Ectodermal cell (in vitro differentiated cells): ENCODE data around the gene ZMYND19.
"Not testable (repeated sequence)": the region's sequence is repeated elsewhere in the genome, so short reads cannot be mapped to it uniquely, and the experiment has no call there.

Experiments
- H3K27ac ChIP-seq: 2 replicates; pipeline ENCODE4 v1.7.0; 2013; ENCODE audit warnings: mild to moderate bottlenecking, low read depth, low read length; ENCODE audit not compliant: insufficient read depth, poor library complexity, severe bottlenecking
- H3K27me3 ChIP-seq: 2 replicates; pipeline ENCODE4 v1.7.0; 2013; ENCODE audit warnings: mild to moderate bottlenecking, low read length; ENCODE audit not compliant: insufficient read depth, control insufficient read depth, poor library complexity, severe bottlenecking
- H3K36me3 ChIP-seq: one replicate; pipeline ENCODE4 v1.7.0; 2013; ENCODE audit warnings: low read length; ENCODE audit not compliant: control insufficient read depth, insufficient read depth
- H3K4me1 ChIP-seq: one replicate; pipeline ENCODE4 v1.7.0; 2013; ENCODE audit warnings: low read length; ENCODE audit not compliant: control insufficient read depth, insufficient read depth
- H3K4me3 ChIP-seq: 2 replicates; pipeline ENCODE4 v1.7.0; 2013; ENCODE audit warnings: low read depth, low read length, control low read depth; ENCODE audit not compliant: insufficient read depth
- H3K9me3 ChIP-seq: 2 replicates; pipeline ENCODE4 v1.7.0; 2013; ENCODE audit warnings: mild to moderate bottlenecking, low read length, moderate library complexity; ENCODE audit not compliant: control insufficient read depth
- WGBS, 2 experiments: methylation state at CpG; one replicate each; pipeline ENCODE4 v1.1.7; 2013; ENCODE audit warnings: missing lambda C conversion rate in 2 of 2; 5-methylcytosine and 5-hydroxymethylcytosine counted together

Gene ZMYND19

GRCh38 chr9:137578518-137579258 is 11.6 kb downstream of the ZMYND19 start, which contains the start of gene DPH7:
TSS of gene DPH7 (minus strand) at chr9:137578925. CDS start at chr9:137578777, 148 bp downstream.
- 4% methylated on average over 82 of the region's 82 CpGs for WGBS, 2 experiments
- peaks cover 9% of the 10 kb centered on the region for H3K4me1 ChIP-seq
- peak within 1 kb of the TSS; percentile 96 for H3K4me3 ChIP-seq
- peaks cover 30% of the 10 kb centered on the region for H3K36me3 ChIP-seq
- H3K27ac ChIP-seq, result peak within 1 kb of the TSS; percentile 74
- no peaks in the 10 kb centered on the region for H3K27me3 ChIP-seq
- H3K9me3 ChIP-seq, result no peaks in the 10 kb centered on the region

- H3K36me3 ChIP-seq, result peaks cover 30% of the 10 kb centered on the region
- H3K4me1 ChIP-seq, result peaks cover 9% of the 10 kb centered on the region
- no peak overlapping the region for H3K4me3 ChIP-seq
- no peak overlapping the region for H3K27ac ChIP-seq
- WGBS, 2 experiments, result 94 to 95% methylated on average over 12 of the region's 12 CpGs
- H3K27me3 ChIP-seq, result no peaks in the 10 kb centered on the region
- H3K9me3 ChIP-seq, result no peaks in the 10 kb centered on the region
Measured at GRCh38 chr9:137575716-137576411, 14.4 kb downstream of the ZMYND19 start.

DNA sequence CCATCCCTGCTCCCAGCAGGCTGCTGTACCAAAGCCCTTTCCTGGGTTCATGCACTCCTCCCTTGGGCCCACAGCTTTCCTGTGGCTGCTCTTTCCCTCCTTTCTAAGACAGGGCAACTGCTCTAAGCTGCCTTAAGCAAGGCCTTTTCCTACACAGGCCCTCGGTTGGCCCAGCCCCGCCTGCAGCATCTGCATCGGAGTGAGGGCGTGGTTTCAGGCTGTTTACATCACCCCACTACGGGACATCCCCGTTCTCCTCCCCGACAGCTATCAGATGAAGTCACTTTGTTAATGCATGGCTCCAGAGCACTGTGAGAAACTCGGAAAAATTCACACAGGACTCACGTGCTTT is 15.0 kb downstream of the ZMYND19 start:
- 93 to 94% methylated on average over 9 of the region's 9 CpGs for WGBS, 2 experiments
- peaks cover 33% of the 10 kb centered on the region for H3K36me3 ChIP-seq
- H3K27ac ChIP-seq, result no peak overlapping the region
- H3K4me3 ChIP-seq, result no peak overlapping the region
- no peaks in the 10 kb centered on the region for H3K27me3 ChIP-seq
- H3K4me1 ChIP-seq, result peaks cover 9% of the 10 kb centered on the region
- no peaks in the 10 kb centered on the region for H3K9me3 ChIP-seq

DNA sequence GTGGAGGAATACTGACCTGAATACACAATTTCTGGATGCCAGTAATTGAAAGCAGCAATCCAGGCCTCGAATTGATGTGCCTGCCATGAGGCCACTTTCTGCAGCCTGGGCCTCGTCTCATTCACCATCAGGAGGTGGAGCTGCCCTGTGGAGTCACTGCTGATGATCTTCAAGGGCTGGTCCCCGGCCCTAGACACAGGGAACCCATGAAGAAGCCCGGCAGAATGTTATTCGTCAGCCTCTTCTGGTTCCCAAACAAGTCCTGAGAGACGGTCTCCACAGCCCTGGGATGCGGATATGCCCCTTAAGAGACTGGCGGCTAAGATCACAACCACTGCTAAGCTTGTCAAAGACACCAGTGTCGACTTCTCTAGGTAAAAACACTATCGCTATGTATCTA is 16.1 kb downstream of the ZMYND19 start:
- WGBS, 2 experiments, result 94 to 95% methylated on average over 10 of the region's 10 CpGs
- H3K9me3 ChIP-seq, result no peaks in the 10 kb centered on the region
- no peak overlapping the region for H3K4me3 ChIP-seq
- H3K4me1 ChIP-seq, result peaks cover 9% of the 10 kb centered on the region
- H3K36me3 ChIP-seq, result peaks cover 33% of the 10 kb centered on the region
- no peak overlapping the region for H3K27ac ChIP-seq
- H3K27me3 ChIP-seq, result no peaks in the 10 kb centered on the region

GRCh38 chr9:137570566-137570965 is 19.7 kb downstream of the ZMYND19 start:
- Histone ChIP-seq H3K4me3 (no peak overlapping the region), H3K9me3 (no peaks in the 10 kb centered on the region), H3K4me1 (no peaks in the 10 kb centered on the region), H3K27ac (no peak overlapping the region), H3K36me3 (peaks cover 33% of the 10 kb centered on the region), H3K27me3 (no peaks in the 10 kb centered on the region)
- 96% methylated on average over 3 of the region's 3 CpGs for WGBS, 2 experiments

DNA sequence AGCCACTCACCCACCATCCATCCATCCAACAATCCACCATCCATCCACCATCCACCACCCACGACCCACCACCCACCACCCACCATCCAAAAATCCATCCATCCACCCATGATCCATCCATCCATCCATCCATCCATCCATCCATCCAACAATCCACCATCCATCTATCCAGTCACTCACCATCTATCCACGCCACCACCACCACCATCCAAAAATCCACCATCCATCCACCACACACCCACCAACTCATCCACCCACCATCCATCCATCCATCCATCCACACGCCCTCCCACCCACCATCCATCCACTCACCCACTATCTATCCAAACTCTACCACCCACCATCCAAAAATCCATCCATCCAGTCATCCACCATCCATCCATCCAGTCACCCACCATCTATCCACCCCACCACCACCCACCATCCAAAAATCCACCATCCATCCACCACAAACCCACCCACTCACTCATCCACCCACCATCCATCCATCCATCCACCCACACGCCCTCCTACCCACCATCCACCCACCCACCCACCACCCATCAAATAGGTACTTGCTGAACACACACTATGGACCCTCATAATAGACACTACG is 20.6 kb downstream of the ZMYND19 start:
- Histone ChIP-seq H3K27ac (no peak overlapping the region), H3K4me3 (no peak overlapping the region), H3K27me3 (no peaks in the 10 kb centered on the region), H3K36me3 (peaks cover 28% of the 10 kb centered on the region), H3K9me3 (no peaks in the 10 kb centered on the region), H3K4me1 (no peaks in the 10 kb centered on the region)
- 88 to 94% methylated on average over 5 of the region's 5 CpGs for WGBS, 2 experiments

GRCh38 chr9:137568445-137568844 is 21.9 kb downstream of the ZMYND19 start:
- WGBS, 2 experiments, result 94% methylated on average over 5 of the region's 5 CpGs
- H3K27me3 ChIP-seq, H3K9me3 ChIP-seq, H3K27ac ChIP-seq, H3K4me1 ChIP-seq, H3K4me3 ChIP-seq: not testable (repeated sequence)
- peaks cover 23% of the 10 kb centered on the region for H3K36me3 ChIP-seq

GRCh38 chr9:137564817-137565411 is 25.4 kb downstream of the ZMYND19 start:
- no peaks in the 10 kb centered on the region for H3K9me3 ChIP-seq
- WGBS, 2 experiments, result 89 to 96% methylated on average over 17 of the region's 18 CpGs
- H3K36me3 ChIP-seq, result peaks cover 12% of the 10 kb centered on the region
- H3K4me1 ChIP-seq, result no peaks in the 10 kb centered on the region
- H3K27me3 ChIP-seq, result no peaks in the 10 kb centered on the region
- H3K4me3 ChIP-seq, result no peak overlapping the region
- H3K27ac ChIP-seq, result no peak overlapping the region

DNA sequence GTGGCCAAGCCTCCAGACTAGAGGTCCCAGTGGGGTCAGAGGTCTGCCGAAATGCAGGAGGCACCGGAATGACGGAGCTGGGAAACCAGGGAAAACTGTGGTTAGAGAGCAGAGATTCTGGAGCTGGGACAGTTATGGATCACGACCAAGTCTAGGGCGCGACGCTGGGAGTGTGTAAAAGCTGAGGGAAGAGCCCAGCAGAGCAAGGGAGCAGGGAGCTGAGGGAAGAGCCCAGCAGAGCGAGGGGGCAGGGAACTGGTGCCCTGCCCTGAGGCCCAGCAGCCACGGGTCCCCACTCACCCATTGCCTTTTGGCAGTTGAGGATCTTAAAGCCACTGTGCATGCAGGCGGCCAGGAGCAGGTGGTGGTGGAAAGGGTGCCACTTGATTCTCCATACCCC is 26.2 kb downstream of the ZMYND19 start:
- WGBS, 2 experiments, result 95 to 96% methylated on average over 10 of the region's 10 CpGs
- no peaks in the 10 kb centered on the region for H3K27me3 ChIP-seq
- no peak overlapping the region for H3K4me3 ChIP-seq
- H3K4me1 ChIP-seq, result no peaks in the 10 kb centered on the region
- no peaks in the 10 kb centered on the region for H3K9me3 ChIP-seq
- peaks cover 17% of the 10 kb centered on the region for H3K36me3 ChIP-seq
- no peak overlapping the region for H3K27ac ChIP-seq

DNA sequence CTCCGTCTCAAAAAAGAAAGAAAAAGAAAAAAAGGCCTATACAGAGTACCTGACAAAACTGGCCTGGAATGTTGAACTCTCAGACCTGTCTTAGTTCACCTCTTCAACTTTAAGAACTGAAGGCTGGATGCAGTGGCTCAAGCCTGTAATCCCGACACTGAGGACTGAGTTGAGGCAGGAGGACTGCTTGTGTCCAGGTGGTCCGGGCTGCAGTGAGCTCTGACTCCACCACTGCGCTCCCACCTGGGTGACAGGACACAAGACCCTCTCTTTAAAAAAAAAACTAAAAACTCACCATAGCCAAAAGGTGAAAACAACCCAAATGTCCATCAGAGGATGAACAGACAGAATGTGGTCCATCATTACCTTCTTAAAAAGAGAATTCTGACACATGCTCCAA is 32.2 kb downstream of the ZMYND19 start:
- Histone ChIP-seq H3K27me3 (no peaks in the 10 kb centered on the region), H3K27ac (no peak overlapping the region), H3K9me3 (no peaks in the 10 kb centered on the region), H3K4me3 (no peak overlapping the region), H3K36me3 (peaks cover 30% of the 10 kb centered on the region), H3K4me1 (no peaks in the 10 kb centered on the region)
- WGBS, 2 experiments, result 93 to 95% methylated on average over 4 of the region's 4 CpGs
